GM12878 (cell line): Measurements from ENCODE around the gene BRME1. TPM values are rescaled to one million over a fixed set of nuclear protein-coding genes. Genes with fewer than 3 reads are reported as not detected.

ENCODE experiments used
- ATAC-seq: fragments of 200-7000 bp; cut with Tn5 transposase; 3 replicates; pipeline ENCODE4 v1.9.1; 2020; ENCODE audit warnings: mild to moderate bottlenecking, moderate library complexity
- BruUV-seq: library from RNA; stranded (reverse); fragments of 400-500 nt; replicated peaks from 2 replicates; lab custom pipeline; 2021; lab: Mats Ljungman, UMichigan
- CTCF ChIA-PET: fragments of 300-600 bp; sonication (Branson Sonifier 250); formaldehyde crosslinking; extraction: SDS; loops from one replicate; lab custom pipeline; 2021; ENCODE audit warnings: inconsistent platforms; lab: Yijun Ruan, JAX
- POLR2A ChIA-PET: fragments of 350-600 bp; formaldehyde crosslinking; extraction: SDS; loops from one replicate; lab custom pipeline; 2021; ENCODE audit warnings: inconsistent platforms; lab: Charles Lee
- RAD21 ChIA-PET: fragments of 300-600 bp; sonication (Branson Sonifier 250); formaldehyde crosslinking; loops from one replicate; lab custom pipeline; 2023; ENCODE audit warnings: antibody characterized with exemption; ENCODE audit not compliant: unreplicated experiment; lab: Charles Lee
- SMC1A ChIA-PET: fragments of 300-600 bp; sonication (Branson Sonifier 250); formaldehyde crosslinking; loops from one replicate; lab custom pipeline; 2023; ENCODE audit not compliant: unreplicated experiment, uncharacterized antibody; lab: Charles Lee
- DNase-seq: peaks from one replicate; pipeline ENCODE4 v3.0.0-alpha.2; 2011; ENCODE audit warnings: low read depth, low spot score
- FAIRE-seq: peaks from 3 replicates; lab custom pipeline; 2011; peaks lifted over from hg19 to GRCh38; lab: Jason Lieb, UNC
- H2AFZ ChIP-seq: 2 replicates; pipeline ENCODE4 v1.6.0; 2011; ENCODE audit warnings: low read depth, low read length, control low read depth; ENCODE audit not compliant: control insufficient read depth
- H3K27ac ChIP-seq: 2 replicates; pipeline ENCODE4 v1.5.1; 2011; ENCODE audit warnings: control low read depth; ENCODE audit not compliant: control insufficient read depth, insufficient read depth
- H3K27me3 ChIP-seq, 2 experiments: replicated peaks in 1 of 2; 2 replicates each; pipeline versions ENCODE4 v1.6.0 to v1.6.1; 2011; ENCODE audit warnings: low read length in 1 of 2; ENCODE audit not compliant: control insufficient read depth in 2 of 2, insufficient read depth in 2 of 2
- H3K36me3 ChIP-seq, 2 experiments: 2 replicates each; pipeline ENCODE4 v1.5.1; 2011; ENCODE audit warnings: low read length in 1 of 2; ENCODE audit not compliant: control insufficient read depth in 2 of 2, insufficient read depth in 2 of 2
- H3K4me1 ChIP-seq: 2 replicates; pipeline ENCODE4 v1.6.1; 2011; ENCODE audit warnings: mild to moderate bottlenecking, low read length, moderate library complexity, mixed read lengths; ENCODE audit not compliant: control insufficient read depth, insufficient read depth
- H3K4me2 ChIP-seq: 2 replicates; pipeline ENCODE4 v1.6.0; 2011; ENCODE audit warnings: control low read depth; ENCODE audit not compliant: control insufficient read depth, insufficient read depth
- H3K4me3 ChIP-seq: fragments of 200-600 bp; sonication (generic); 2 replicates; pipeline ENCODE4 v1.5.1; 2016
- H3K79me2 ChIP-seq: 2 replicates; pipeline ENCODE4 v1.6.0; 2011; ENCODE audit warnings: low read length; ENCODE audit not compliant: control insufficient read depth, insufficient read depth
- H3K9ac ChIP-seq: 2 replicates; pipeline ENCODE4 v1.8.0; 2011; ENCODE audit warnings: low read length, control low read depth, mixed read lengths; ENCODE audit not compliant: control insufficient read depth, insufficient read depth
- H3K9me3 ChIP-seq: replicated peaks from 3 replicates; pipeline ENCODE4 v1.5.1; 2011; ENCODE audit warnings: mild to moderate bottlenecking, low read length; ENCODE audit not compliant: control insufficient read depth, insufficient read depth
- H4K20me1 ChIP-seq: 2 replicates; pipeline ENCODE4 v1.6.0; 2011; ENCODE audit not compliant: control insufficient read depth, insufficient read depth
- EED ChIP-seq: sonication (generic); IDR thresholded peaks from 2 replicates; pipeline ENCODE4 v1.6.1; 2016; ENCODE audit warnings: antibody characterized with exemption, low read depth
- FOXK2 ChIP-seq: fragments of 450-650 bp; IDR thresholded peaks from 2 replicates; pipeline ENCODE4 v1.6.1; 2017; ENCODE audit warnings: mild to moderate bottlenecking, moderate library complexity
- HDAC2 ChIP-seq: fragments of 200-600 bp; sonication (generic); IDR thresholded peaks from 2 replicates; pipeline ENCODE4 v1.6.1; 2017
- JUND ChIP-seq: IDR thresholded peaks from 2 replicates; pipeline ENCODE4 v1.6.1; 2012; ENCODE audit warnings: low read depth, mild to moderate bottlenecking, low read length, improper control_type of control experiment, moderate library complexity
- KDM1A ChIP-seq: fragments of 200-600 bp; sonication (generic); IDR thresholded peaks from 2 replicates; pipeline ENCODE4 v1.6.1; 2016; ENCODE audit warnings: borderline replicate concordance
- MYB ChIP-seq: fragments of 150-350 bp; IDR thresholded peaks from 2 replicates; pipeline ENCODE4 v1.6.1; 2014; ENCODE audit warnings: mild to moderate bottlenecking, low read depth, low read length, borderline replicate concordance
- MYC ChIP-seq: IDR thresholded peaks from 2 replicates; pipeline ENCODE4 v1.6.1; 2011; ENCODE audit warnings: mild to moderate bottlenecking, low read length, moderate library complexity, inconsistent platforms; ENCODE audit not compliant: insufficient read depth, insufficient replicate concordance, insufficient read length, severe bottlenecking
- NFXL1 ChIP-seq: fragments of 450-650 bp; IDR thresholded peaks from 2 replicates; pipeline ENCODE4 v1.6.1; 2017; ENCODE audit warnings: antibody characterized with exemption, mild to moderate bottlenecking, borderline replicate concordance
- PAX8 ChIP-seq: fragments of 450-650 bp; IDR thresholded peaks from 2 replicates; pipeline ENCODE4 v1.6.1; 2017; ENCODE audit warnings: mild to moderate bottlenecking, moderate library complexity
- POLR2A ChIP-seq: IDR thresholded peaks from 2 replicates; pipeline ENCODE4 v1.6.1; 2011; ENCODE audit warnings: low read depth, mild to moderate bottlenecking, low read length
- RELA ChIP-seq: fragments of 450-650 bp; IDR thresholded peaks from 2 replicates; pipeline ENCODE4 v1.8.0; 2014; ENCODE audit warnings: borderline replicate concordance; ENCODE audit not compliant: partially characterized antibody
- SMAD5 ChIP-seq: IDR thresholded peaks from 2 replicates; pipeline ENCODE4 v1.6.1; 2016; ENCODE audit warnings: antibody characterized with exemption, low read depth
- STAT3 ChIP-seq: IDR thresholded peaks from 2 replicates; pipeline ENCODE4 v1.6.1; 2011; ENCODE audit warnings: low read depth, low read length, improper control_type of control experiment
- TAF1 ChIP-seq: IDR thresholded peaks from 2 replicates; pipeline ENCODE4 v1.6.1; 2011; ENCODE audit warnings: mild to moderate bottlenecking, low read depth, low read length, borderline replicate concordance
- ZNF217 ChIP-seq: fragments of 450-650 bp; IDR thresholded peaks from 2 replicates; pipeline ENCODE4 v1.6.1; 2017; ENCODE audit warnings: antibody characterized with exemption, mild to moderate bottlenecking
- ZNF384 ChIP-seq: IDR thresholded peaks from 2 replicates; pipeline ENCODE4 v1.6.1; 2012; ENCODE audit warnings: low read depth, mild to moderate bottlenecking, low read length, improper control_type of control experiment, borderline replicate concordance
- ZSCAN29 ChIP-seq: fragments of 450-650 bp; IDR thresholded peaks from 2 replicates; pipeline ENCODE4 v1.6.1; 2017; ENCODE audit warnings: mild to moderate bottlenecking, moderate library complexity
- WGBS: methylation state at CpG from one replicate; pipeline ENCODE4 v1.1.6; 2016; ENCODE audit warnings: low lambda C conversion rate; ENCODE audit not compliant: insufficient replicate concordance, insufficient coverage; ENCODE audit errors: missing lambda C conversion rate; 5-methylcytosine and 5-hydroxymethylcytosine counted together
- in situ Hi-C: fragments of 300-500 bp; cut with MboI; formaldehyde crosslinking; loops from 9 replicates; pipeline ENCODE4 v1.14.3; 2018; ENCODE audit warnings: mixed read lengths
- intact Hi-C: fragments of 100-400 bp; cut with micrococcal nuclease; formaldehyde crosslinking; loops from one replicate; pipeline ENCODE4 v1.14.2; 2022; ENCODE audit not compliant: unreplicated experiment
- polyA plus RNA-seq, 11 experiments: library from polyadenylated mRNA; depleted of rRNA in 4 of 11; unstranded in 6 of 11; stranded (reverse) in 5 of 11; fragments of >200 nt; fragmentation: Nextera tagmentation in 4 of 11; fragmentation: Illumina TruSeq in 1 of 11; extraction: Ambion mirVana in 4 of 11; extraction: Trizol in 1 of 11; gene quantifications; 1 replicate in 1 of 11; 2 replicates in 10 of 11; pipeline versions ENCODE4 v1.2.1 to v1.2.3, GENCODE V29; 2011 to 2016; ENCODE audit warnings: inconsistent platforms in 2 of 11, missing spikeins in 2 of 11, low read depth in 1 of 11
- total RNA-seq, 4 experiments: library from RNA; depleted of rRNA in 3 of 4; stranded (reverse); fragments of >200 nt in 3 of 4; fragmentation: Illumina TruSeq in 1 of 4; extraction: Trizol in 1 of 4; gene quantifications; 2 replicates each; pipeline versions ENCODE4 v1.2.1 to v1.2.3, GENCODE V29; 2013 to 2021
- TF ChIP-seq, protein P1 (sequence below): fragments of 450-650 bp; conservative IDR thresholded peaks from 2 replicates; pipeline ENCODE4 v1.6.1; 2017; ENCODE audit warnings: mild to moderate bottlenecking, moderate library complexity

The BRME1 gene
- total and polyA plus RNA-seq, 10 of the 15 experiments (the other 5 are each of a cell fraction or from before 2014, with no cell fraction given): 0.07 to 2.2 (median 1.1) TPM; not detected in 1

DNA sequence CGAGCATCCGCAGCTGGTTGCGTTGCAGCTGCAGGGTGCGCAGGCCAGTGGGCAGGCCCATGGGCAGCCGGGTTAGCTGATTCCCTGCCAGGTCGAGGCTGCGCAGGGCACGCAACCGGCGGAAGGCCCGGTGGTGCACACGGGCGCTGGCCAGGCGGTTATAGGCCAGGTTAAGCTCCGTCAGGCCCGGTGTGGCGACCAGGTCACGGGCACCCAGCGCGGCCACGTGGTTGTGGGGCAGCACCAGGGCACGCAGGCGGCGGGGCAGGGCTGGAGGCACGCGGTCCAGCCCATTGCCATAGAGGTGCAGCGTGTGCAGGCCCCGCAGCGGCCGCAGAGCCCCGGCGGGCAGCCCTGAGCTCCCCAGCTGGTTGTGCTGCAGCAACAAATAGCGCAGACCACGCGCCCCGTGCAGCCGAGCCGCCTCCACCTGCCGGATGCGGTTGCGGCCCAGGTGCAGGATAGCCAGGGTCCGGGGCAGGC, 27.0 kb upstream of the BRME1 start:
- SMC1A ChIA-PET: interaction anchor here (1.3 to 1.5 kb wide), 2 partner anchors 30 to 114 kb away, joined by 3 read pairs; no protein-coding TSS in a partner anchor
- no peaks in the 10 kb centered on the region for H4K20me1 ChIP-seq
- no TSS peak for BruUV-seq
- intact Hi-C loops: no loop called here
- no peak for TF ChIP-seq STAT3
- TF ChIP-seq MYC: no peak
- no peak for TF ChIP-seq ZSCAN29
- TF ChIP-seq HDAC2: no peak
- TF ChIP-seq POLR2A: 0 out of 2 replicates have a peak, but pooled peaks have one; percentile 38
- no peak for TF ChIP-seq ZNF217
- TF ChIP-seq FOXK2: no peak
- TF ChIP-seq, all 136 proteins: peak for 1
- no peak for DNase-seq
- in situ Hi-C loops: no loop called here
- Histone ChIP-seq H3K79me2 (no peaks in the 10 kb centered on the region), H3K9me3 (no peaks in the 10 kb centered on the region), H3K4me3 (no peak overlapping the region), H3K36me3 (no peaks in the 10 kb centered on the region; a peak in 1 of 4 replicates), H3K27ac (no peak overlapping the region), H2AFZ (no peak overlapping the region), H3K4me1 (no peaks in the 10 kb centered on the region), H3K27me3 (no peaks in the 10 kb centered on the region; a peak in 1 of 4 replicates), H3K4me2 (no peak overlapping the region), H3K9ac (no peak overlapping the region)
- ChIA-PET RAD21 (interaction anchor here (1.4 kb wide), 1 partner anchor 71 kb away, joined by 3 read pairs; no protein-coding TSS in a partner anchor), POLR2A (interaction anchor here (0.5 to 0.6 kb wide), 2 partner anchors 90 to 752 kb away, joined by 3 to 4 read pairs; no protein-coding TSS in a partner anchor), CTCF (interaction anchor here (1.2 kb wide), 1 partner anchor 12 kb away, joined by 3 read pairs; no protein-coding TSS in a partner anchor)
- no peak for ATAC-seq
- no peak for FAIRE-seq
- 91% methylated on average over 42 of the region's 42 CpGs for WGBS

DNA sequence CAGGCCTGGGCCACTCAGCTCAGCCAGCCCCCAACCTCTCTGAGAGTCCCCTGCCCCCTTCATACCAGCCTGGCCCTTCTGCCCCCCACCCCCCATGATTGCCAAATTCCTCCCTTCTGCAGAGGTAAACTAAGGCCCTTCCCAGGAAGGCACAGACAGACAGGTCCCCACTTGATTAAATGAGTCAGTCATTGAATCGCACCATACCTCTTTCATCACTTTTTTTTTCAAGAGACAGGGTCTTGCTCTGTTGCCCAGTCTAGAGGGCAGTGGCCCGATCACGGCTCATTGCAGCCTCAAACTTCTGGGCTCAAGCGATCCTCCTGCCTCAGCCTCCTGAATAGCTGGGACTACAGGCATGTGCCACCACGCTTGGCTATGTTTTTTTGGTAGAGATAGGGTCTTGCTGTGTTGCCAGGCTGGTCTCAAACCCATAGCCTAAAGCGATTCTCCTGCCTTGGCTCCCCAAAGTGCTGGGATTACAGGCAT, 26.3 kb upstream of the BRME1 start:
- WGBS: 84% methylated on average over 6 of the region's 6 CpGs
- POLR2A ChIA-PET: interaction anchor here (0.6 kb wide), 1 partner anchor 91 kb away, joined by 4 read pairs; no protein-coding TSS in a partner anchor
- TF ChIP-seq MYB (no peak), EED (no peak), SMAD5 (no peak), ZNF384 (no peak), PAX8 (no peak), JUND (no peak), NFXL1 (no peak), TAF1 (no peak), KDM1A (no peak), RELA (no peak)
- TF ChIP-seq, protein P1, sequence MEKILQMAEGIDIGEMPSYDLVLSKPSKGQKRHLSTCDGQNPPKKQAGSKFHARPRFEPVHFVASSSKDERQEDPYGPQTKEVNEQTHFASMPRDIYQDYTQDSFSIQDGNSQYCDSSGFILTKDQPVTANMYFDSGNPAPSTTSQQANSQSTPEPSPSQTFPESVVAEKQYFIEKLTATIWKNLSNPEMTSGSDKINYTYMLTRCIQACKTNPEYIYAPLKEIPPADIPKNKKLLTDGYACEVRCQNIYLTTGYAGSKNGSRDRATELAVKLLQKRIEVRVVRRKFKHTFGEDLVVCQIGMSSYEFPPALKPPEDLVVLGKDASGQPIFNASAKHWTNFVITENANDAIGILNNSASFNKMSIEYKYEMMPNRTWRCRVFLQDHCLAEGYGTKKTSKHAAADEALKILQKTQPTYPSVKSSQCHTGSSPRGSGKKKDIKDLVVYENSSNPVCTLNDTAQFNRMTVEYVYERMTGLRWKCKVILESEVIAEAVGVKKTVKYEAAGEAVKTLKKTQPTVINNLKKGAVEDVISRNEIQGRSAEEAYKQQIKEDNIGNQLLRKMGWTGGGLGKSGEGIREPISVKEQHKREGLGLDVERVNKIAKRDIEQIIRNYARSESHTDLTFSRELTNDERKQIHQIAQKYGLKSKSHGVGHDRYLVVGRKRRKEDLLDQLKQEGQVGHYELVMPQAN: no peak

More for the DNA sequence above, 26.3 kb upstream of the BRME1 start:
- DNase-seq (no peak), ATAC-seq (no peak), FAIRE-seq (no peak)
- Histone ChIP-seq H3K4me2 (no peak overlapping the region), H3K9ac (no peak overlapping the region), H3K9me3 (no peaks in the 10 kb centered on the region), H3K27ac (no peak overlapping the region), H3K79me2 (no peaks in the 10 kb centered on the region), H3K36me3 (no peaks in the 10 kb centered on the region; a peak in 1 of 4 replicates), H3K4me3 (no peak overlapping the region), H4K20me1 (no peaks in the 10 kb centered on the region), H3K27me3 (no peaks in the 10 kb centered on the region), H3K4me1 (no peaks in the 10 kb centered on the region), H2AFZ (no peak overlapping the region)
- intact Hi-C loops (no loop called here), in situ Hi-C loops (no loop called here)
- no TSS peak for BruUV-seq
- ChIA-PET CTCF (interaction anchor here (0.6 kb wide), 1 partner anchor 137 kb away, joined by 4 read pairs; no protein-coding TSS in a partner anchor), RAD21 (no interaction called here), SMC1A (interaction anchor here (1.5 kb wide), 1 partner anchor 115 kb away, joined by 3 read pairs; no protein-coding TSS in a partner anchor)
